Endothelial cell of umbilical vein (primary cell): ENCODE results near the gene CDH22.

ENCODE experiments used
- CTCF ChIP-seq, 2 donors: IDR thresholded peaks; 1 replicate in 1 of 2; 2 replicates in 1 of 2; pipeline ENCODE4 v1.5.1; 2011; ENCODE audit warnings: low read length in 2 of 2, mild to moderate bottlenecking in 2 of 2, moderate library complexity in 2 of 2, control low read depth in 1 of 2, inconsistent platforms in 1 of 2, low read depth in 1 of 2; ENCODE audit not compliant: insufficient read depth in 1 of 2; ENCODE audit errors: extremely low read depth in 1 of 2
- EZH2 ChIP-seq: IDR thresholded peaks from 2 replicates; pipeline ENCODE4 v1.6.1; 2012; ENCODE audit warnings: borderline replicate concordance, low read depth, mild to moderate bottlenecking, moderate library complexity, low read length, inconsistent platforms; ENCODE audit not compliant: severe bottlenecking
- MYC ChIP-seq: IDR thresholded peaks from one replicate; pipeline ENCODE4 v1.6.1; 2011; ENCODE audit warnings: mild to moderate bottlenecking, low read depth, low read length

GRCh38 chr20:46356195-46357029 lies 48.1 kb upstream of the CDH22 start:
- TF ChIP-seq CTCF (IDR thresholded peaks at IDR 0.05; ENCODE audit: extremely low read depth in 1 of 2, insufficient read depth in 1 of 2, low read depth in 1 of 2, low read length in 2 of 2) (no peak), MYC (no peak), EZH2 (no peak)
